ENCODE results near the gene CKS1B.

Gene CKS1B

DNA sequence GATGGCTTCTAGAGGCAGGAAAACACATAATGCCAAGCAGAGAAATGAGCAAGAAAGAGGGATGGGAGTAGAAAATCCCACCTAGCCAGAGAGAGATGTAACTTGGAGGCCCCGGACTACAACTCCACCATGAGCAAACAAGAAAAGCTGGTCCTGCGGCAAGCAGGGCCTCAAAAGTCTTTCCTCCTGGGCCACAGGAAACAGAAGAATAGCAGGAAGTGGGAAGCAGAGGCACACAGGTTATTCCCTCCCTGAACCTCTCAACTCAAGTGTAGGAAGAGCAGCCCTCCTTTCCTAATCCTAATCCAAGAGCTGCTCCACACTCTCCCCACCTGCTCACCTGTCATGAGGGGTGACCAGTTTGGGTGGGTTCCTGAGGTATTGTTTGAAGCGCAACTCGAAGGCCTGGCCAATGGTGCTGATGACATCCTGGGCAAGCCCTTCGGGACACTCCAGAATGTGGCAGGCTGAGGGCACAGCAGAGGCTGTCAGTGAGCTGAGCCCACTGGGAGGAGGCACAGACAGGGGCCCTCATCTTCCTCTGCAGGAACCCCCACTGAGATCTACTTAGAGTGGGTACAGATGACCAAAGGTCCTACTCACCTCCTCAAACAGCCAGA, 7.0 kb upstream of the CKS1B start:
- Histone ChIP-seq H3K9me3 (ENCODE audit: low read length) (no peaks in the 10 kb centered on the region), H3K79me2 (ENCODE audit: insufficient read depth, low read length) (no peaks in the 10 kb centered on the region), H3K4me3 (ENCODE audit: low read depth, low read length, poor library complexity, severe bottlenecking) (no peak overlapping the region), H4K20me1 (ENCODE audit: insufficient read depth, low read length) (no peaks in the 10 kb centered on the region), H3K9me2 (ENCODE audit: low read depth, low read length) (no peaks in the 10 kb centered on the region), H3K27me3 (ENCODE audit: insufficient read depth, low read length) (no peaks in the 10 kb centered on the region), H3F3A (ENCODE audit: insufficient read depth, low read length) (no peaks in the 10 kb centered on the region), H3K4me2 (ENCODE audit: low read length) (no peak overlapping the region), H3K9ac (ENCODE audit: low read length) (no peak overlapping the region), H3K4me1 (ENCODE audit: insufficient read depth, low read length, severe bottlenecking) (peaks cover 37% of the 10 kb centered on the region), H3K36me3 (ENCODE audit: insufficient read depth, low read length) (peaks cover 53% of the 10 kb centered on the region), H3K27ac (ENCODE audit: low read depth, low read length, poor library complexity, severe bottlenecking) (no peak overlapping the region), H2AFZ (ENCODE audit: low read length) (no peak overlapping the region)
- TF ChIP-seq, protein P1, sequence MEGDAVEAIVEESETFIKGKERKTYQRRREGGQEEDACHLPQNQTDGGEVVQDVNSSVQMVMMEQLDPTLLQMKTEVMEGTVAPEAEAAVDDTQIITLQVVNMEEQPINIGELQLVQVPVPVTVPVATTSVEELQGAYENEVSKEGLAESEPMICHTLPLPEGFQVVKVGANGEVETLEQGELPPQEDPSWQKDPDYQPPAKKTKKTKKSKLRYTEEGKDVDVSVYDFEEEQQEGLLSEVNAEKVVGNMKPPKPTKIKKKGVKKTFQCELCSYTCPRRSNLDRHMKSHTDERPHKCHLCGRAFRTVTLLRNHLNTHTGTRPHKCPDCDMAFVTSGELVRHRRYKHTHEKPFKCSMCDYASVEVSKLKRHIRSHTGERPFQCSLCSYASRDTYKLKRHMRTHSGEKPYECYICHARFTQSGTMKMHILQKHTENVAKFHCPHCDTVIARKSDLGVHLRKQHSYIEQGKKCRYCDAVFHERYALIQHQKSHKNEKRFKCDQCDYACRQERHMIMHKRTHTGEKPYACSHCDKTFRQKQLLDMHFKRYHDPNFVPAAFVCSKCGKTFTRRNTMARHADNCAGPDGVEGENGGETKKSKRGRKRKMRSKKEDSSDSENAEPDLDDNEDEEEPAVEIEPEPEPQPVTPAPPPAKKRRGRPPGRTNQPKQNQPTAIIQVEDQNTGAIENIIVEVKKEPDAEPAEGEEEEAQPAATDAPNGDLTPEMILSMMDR (IDR thresholded peaks at IDR 0.05; ENCODE audit: low read length): no peak
- TF ChIP-seq EZH2 (IDR thresholded peaks at IDR 0.05; ENCODE audit: borderline replicate concordance, low read length): no peak

DNA sequence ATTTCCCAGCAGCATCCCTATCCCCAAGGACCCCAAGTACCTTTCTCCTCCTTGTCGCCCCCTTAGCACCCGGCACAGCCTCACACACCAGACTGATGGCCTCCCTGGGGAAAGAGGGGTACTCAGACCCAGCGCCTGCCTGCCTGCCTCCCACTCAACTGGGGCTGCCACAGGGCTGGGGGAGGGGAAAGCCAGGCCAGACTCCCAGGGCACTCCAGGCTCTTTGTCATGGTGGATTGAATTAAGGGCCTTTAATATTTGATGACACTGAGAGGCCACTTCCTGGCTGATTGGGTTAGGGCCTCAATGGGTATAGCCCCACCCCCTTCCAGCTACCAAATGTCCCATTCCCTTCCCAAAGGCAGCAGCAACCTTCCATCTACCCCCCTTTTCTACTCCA, 5.8 kb upstream of the CKS1B start:
- no peaks in the 10 kb centered on the region for H3K9me3 ChIP-seq (ENCODE audit: low read length)
- no peaks in the 10 kb centered on the region for H3K79me2 ChIP-seq (ENCODE audit: insufficient read depth, low read length)
- no peak for TF ChIP-seq EZH2 (IDR thresholded peaks at IDR 0.05; ENCODE audit: borderline replicate concordance, low read length)
- TF ChIP-seq, protein P1 (IDR thresholded peaks at IDR 0.05; ENCODE audit: low read length): no peak
- H4K20me1 ChIP-seq (ENCODE audit: insufficient read depth, low read length): no peaks in the 10 kb centered on the region
- H3K4me2 ChIP-seq (ENCODE audit: low read length): no peak overlapping the region
- H3F3A ChIP-seq (ENCODE audit: insufficient read depth, low read length): no peaks in the 10 kb centered on the region
- no peak overlapping the region for H3K4me3 ChIP-seq (ENCODE audit: low read depth, low read length, poor library complexity, severe bottlenecking)
- no peak overlapping the region for H3K9ac ChIP-seq (ENCODE audit: low read length)
- H3K27ac ChIP-seq (ENCODE audit: low read depth, low read length, poor library complexity, severe bottlenecking): no peak overlapping the region
- H2AFZ ChIP-seq (ENCODE audit: low read length): no peak overlapping the region
- peaks cover 45% of the 10 kb centered on the region for H3K36me3 ChIP-seq (ENCODE audit: insufficient read depth, low read length)
- H3K9me2 ChIP-seq (ENCODE audit: low read depth, low read length): no peaks in the 10 kb centered on the region
- H3K4me1 ChIP-seq (ENCODE audit: insufficient read depth, low read length, severe bottlenecking): peaks cover 36% of the 10 kb centered on the region
- H3K27me3 ChIP-seq (ENCODE audit: insufficient read depth, low read length): no peaks in the 10 kb centered on the region

DNA sequence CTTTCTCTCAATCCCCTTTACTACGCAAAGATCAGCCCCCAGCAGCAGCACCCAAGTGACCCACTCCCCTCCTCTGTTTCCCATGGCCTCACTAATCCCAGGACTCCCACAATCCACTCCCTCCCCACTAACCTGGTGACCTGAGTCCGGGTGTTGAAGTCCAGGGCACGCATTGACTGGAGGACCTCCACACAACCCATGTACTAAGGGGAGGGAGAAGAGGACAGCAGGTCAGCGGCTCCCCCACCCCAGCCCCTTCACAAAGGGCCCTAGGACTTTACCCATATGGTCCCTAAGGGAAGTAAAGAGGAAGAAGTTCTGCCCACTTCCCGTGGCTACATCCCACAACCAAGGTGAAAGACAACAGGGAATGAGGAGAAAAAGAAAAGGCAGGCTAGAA, 5.2 kb upstream of the CKS1B start:
- TF ChIP-seq, protein P1 (IDR thresholded peaks at IDR 0.05; ENCODE audit: low read length): no peak
- TF ChIP-seq EZH2 (IDR thresholded peaks at IDR 0.05; ENCODE audit: borderline replicate concordance, low read length): no peak
- H3K27ac ChIP-seq (ENCODE audit: low read depth, low read length, poor library complexity, severe bottlenecking): no peak overlapping the region
- no peaks in the 10 kb centered on the region for H3K9me3 ChIP-seq (ENCODE audit: low read length)
- no peak overlapping the region for H2AFZ ChIP-seq (ENCODE audit: low read length)
- H3K9ac ChIP-seq (ENCODE audit: low read length): no peak overlapping the region
- no peaks in the 10 kb centered on the region for H3K9me2 ChIP-seq (ENCODE audit: low read depth, low read length)
- H3K4me1 ChIP-seq (ENCODE audit: insufficient read depth, low read length, severe bottlenecking): peaks cover 33% of the 10 kb centered on the region
- no peaks in the 10 kb centered on the region for H4K20me1 ChIP-seq (ENCODE audit: insufficient read depth, low read length)
- no peaks in the 10 kb centered on the region for H3K27me3 ChIP-seq (ENCODE audit: insufficient read depth, low read length)
- no peaks in the 10 kb centered on the region for H3K79me2 ChIP-seq (ENCODE audit: insufficient read depth, low read length)
- H3K36me3 ChIP-seq (ENCODE audit: insufficient read depth, low read length): peaks cover 41% of the 10 kb centered on the region
- H3K4me2 ChIP-seq (ENCODE audit: low read length): no peak overlapping the region
- H3K4me3 ChIP-seq (ENCODE audit: low read depth, low read length, poor library complexity, severe bottlenecking): no peak overlapping the region
- H3F3A ChIP-seq (ENCODE audit: insufficient read depth, low read length): no peaks in the 10 kb centered on the region
